GM18499 (cell line): ENCODE data around the gene SH3GL2.

ENCODE experiments used
- ATAC-seq: cut with Tn5 transposase; IDR thresholded peaks from one replicate; pipeline ENCODE4 v1.9.1; 2021; ENCODE audit warnings: moderate number of reproducible peaks; ENCODE audit not compliant: insufficient read depth, unreplicated experiment

Gene SH3GL2

DNA sequence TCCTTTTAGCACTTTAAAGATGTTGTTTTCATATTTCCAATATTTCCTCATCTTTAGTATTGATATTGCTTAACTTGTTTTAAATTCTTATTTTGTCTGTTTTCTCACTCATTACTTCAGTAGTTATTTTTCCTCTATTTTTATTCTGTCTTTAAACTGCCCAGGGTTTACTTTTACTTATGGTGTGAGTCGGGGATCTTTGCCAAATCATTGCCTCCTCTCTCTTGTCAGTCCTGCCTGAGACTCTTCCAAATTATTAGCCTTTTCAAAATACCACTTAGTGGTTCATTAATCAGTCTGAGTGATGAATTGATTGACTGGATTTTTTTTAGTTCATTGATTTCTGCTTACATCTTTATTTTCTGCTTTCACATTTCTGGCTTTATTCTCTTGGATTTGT is 72.9 kb downstream of the SH3GL2 start:
- no peak for ATAC-seq

DNA sequence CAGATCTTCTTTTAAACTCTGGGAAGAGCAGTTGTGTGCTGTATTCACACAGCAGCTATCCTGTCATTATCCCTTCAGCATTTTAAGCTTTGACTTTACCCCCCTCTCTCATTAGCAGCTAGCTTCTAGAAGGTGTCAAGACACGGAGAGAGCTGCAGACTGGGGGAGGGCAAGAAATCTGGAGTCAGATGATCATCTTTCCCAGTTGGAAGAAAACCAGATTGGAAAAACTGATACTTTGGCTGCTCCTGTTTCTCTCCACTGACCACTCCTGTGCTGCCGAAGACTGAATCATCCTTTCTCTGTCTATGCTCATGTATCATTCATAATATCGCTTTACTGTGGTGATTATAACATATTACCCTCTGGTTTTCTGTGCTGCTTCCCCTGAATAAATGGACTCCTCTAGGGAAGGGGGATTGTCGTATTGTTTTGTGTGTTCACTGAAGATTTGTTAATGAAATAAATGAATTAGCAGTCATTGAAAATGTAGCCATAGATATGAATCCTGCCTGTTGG is 75.1 kb downstream of the SH3GL2 start:
- no peak for ATAC-seq

DNA sequence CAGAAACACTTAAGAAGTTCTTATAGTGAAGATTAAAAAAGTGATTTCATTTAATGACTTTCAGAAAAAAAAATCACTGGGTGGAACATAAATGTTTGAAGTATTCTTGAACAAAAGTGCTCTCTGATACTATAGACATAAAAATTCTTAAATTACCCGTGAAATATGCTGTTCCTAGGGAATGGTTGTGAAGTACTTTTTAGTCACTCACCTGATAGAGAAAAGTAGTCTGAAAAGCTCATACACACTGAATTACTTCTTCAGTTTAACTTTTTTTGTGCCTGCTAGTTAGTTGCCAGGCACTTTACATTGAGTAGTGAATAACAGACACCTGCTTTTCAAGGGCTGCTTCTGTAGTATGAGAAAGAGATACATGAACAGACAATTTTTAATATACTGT is 78.0 kb downstream of the SH3GL2 start:
- ATAC-seq, result no peak

DNA sequence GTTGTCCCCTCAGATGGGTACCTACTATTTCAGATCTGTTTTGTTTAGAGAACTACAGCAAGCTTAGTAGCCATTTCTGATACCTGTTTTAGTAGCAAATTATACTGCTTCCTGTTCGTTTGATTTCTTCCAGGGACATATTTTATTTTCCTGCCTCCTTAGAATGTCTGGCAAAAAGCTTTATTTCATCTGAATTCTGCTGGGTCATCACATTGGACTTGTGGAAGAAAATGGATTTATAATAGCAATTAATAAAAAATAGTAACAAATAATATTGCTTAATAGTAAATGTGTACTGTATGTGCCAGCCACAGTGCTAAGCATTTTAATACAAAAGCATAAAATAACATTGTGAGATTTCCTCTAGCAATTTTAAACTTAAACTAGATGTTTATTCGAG is 79.4 kb downstream of the SH3GL2 start:
- no peak for ATAC-seq

DNA sequence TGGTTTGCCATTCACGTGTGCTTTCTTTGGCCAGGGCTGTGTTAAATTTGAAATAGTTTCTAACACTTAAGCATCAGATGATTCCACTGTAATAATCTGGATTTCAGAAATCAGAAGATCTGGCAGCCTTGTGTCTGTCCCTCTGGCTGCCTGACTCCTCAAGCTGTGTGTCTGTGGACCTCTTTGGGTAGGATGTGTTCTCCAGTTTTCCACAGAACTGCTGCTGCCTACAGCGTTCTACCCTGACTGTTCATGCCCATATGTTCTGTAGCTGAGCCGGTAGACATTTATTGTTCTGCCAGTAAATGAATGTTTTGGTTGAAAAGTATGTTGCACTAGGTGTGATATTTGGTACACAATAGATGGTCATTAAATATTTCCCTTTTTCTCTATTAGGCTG is 81.3 kb downstream of the SH3GL2 start:
- no peak for ATAC-seq

DNA sequence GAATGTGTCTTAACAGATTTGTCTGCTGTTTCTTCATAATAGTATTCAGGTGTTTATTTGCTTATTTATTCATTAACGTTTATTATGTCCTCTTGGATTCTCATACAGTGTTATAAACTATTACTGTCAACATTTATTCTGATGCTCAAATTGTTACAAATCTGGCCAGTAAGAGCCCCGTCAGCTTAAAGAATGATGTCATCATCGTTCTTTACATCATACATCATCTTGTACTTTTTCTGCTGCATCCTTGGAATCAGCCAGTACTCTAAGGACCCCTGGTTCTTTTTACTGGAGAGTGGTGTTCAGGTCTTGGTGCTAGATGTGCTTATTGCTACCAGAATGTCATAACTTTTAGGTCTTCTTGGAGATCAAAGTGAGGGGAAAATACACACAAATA is 86.6 kb downstream of the SH3GL2 start:
- ATAC-seq, result no peak

DNA sequence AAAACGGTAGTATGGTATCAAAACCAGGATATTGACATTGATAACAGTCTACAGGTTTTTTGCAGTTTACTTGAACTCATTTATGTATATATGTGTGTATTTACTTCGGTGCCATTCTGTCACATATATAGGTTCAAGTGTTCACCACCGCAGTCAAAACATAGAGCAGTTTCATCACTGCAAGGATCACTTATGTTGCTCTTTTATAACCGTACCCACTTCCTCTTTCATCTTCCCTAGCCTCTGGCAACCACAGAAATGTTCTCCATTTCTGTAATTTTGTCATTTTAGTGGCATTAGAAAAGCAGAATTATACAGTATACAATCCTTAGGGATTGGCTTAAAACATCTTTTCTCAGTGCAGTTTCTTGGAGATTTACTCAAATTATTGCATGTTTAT is 90.3 kb downstream of the SH3GL2 start:
- ATAC-seq, result no peak

DNA sequence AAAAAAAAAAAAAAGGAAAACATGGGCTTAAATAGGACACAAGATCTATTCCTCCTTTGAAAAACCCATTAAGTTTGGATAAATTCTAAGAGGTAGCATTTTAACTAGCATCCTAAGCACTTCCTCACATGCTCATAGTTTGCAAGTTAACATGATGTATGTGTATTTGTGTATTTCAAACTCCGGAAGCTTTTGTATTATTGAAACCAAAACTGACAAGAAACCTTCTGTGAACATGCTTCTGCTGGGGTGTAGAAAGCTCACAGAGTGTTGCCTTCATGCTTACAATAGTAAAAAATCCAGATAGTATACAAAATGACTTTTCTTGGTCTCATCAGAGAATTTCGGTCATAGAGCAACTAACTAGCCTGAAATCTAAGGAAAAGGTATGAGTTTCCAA is 103.8 kb downstream of the SH3GL2 start:
- no peak for ATAC-seq

DNA sequence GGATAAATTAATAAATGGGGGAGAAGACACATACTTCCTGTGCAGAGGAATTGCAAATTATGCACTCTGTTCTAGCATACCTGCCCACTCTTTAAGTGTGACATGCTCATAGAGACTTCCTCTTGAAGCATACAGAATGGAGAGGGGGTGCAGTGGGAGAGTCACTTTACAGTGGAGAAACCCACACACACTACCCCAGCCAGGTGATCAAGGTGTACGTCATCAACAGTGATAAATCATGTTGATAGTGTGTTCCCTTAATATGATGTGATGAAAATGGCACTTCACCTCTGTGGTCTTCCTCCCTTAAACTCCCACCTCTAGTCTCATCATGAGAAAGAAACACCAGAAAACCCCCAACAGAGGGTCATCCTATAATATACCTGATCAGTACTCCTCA is 110.0 kb downstream of the SH3GL2 start:
- ATAC-seq, result no peak

DNA sequence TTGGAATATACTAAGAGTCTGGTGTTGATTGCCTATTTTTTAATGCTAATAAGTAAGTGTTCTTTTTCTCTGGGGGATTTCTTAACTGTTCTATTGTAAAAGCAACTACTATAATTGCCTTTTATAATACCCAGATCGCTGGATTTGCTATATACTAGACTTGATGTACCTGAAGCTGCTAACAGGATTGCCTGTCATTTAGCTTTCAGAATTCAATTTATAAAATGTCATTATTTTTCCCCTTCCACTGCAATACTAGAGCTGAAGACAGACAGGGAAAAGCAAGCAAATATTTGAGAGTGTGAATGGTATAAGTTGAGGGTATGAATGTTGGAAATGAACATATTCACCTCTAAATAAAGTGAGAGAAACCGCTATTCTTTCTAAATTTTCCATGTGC is 115.5 kb downstream of the SH3GL2 start:
- no peak for ATAC-seq

DNA sequence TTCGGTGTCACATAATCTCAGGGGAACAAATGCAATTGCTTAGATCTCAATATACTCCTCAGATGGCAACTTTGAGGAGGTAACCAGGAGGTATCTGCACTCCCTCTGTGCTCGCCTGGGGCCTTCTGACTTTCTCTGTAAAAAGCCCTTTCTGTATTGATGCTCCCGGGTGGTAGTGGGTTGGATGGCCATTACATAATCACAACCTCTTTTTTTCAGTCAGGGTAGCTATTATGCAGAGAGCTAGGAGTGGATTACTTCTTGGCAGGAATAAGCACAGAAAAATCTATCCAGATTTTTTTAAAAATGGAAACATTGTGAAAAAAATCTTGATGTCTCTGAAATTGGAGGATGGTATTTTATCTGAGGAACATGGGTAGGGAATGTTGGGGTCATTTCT is 116.6 kb downstream of the SH3GL2 start:
- no peak for ATAC-seq

DNA sequence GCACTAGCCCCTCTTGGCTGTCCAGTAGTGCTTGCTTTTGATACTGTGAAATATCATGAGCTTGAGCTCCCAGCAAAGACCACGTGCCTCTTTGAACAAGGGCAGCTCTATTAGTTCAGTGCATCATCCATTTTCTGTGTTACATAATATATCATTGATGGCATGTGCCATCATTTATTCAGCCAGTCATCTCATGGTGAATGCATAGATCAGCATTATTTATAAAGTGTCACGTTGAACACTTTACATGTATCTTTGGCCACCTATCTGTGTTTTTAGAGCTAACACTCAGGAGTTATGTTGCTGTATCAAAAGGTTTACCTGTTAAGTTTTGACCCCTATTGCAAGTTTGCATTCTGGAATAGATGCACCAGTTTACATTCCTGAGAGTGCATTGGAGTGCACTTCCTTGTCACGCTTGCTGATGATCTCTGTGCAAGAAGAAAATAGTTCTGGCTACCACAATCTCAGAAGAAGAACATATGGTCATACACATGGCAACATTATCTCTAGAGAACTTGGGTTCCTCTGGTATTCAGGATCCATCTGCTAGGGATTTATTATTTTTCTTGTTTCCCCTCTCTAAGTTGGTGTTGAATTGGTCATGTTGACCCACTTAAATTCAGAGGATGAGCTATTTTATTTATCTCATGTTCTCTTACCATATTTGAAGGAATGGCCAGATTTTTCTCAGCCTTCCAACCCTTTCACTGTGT is 120.9 kb downstream of the SH3GL2 start:
- no peak for ATAC-seq

DNA sequence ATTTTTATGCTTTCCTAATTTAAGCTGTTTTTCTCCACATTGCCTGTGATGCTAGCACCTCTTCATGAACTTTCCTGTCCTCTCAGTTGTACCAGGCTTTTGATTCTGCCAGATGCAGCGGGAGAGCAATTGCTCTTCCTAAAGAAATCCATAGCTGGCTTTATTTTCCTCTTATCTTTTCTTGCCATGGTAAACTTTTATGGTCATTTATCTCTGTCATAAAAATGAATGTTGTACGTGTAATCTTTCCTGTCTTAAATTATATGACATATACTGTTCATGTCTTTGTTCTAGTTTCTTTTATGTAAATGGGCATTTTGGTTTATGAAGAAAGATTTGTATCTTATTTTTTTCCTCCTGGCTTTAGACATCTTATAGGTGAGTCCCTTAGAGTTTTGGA is 127.5 kb downstream of the SH3GL2 start:
- ATAC-seq, result no peak

DNA sequence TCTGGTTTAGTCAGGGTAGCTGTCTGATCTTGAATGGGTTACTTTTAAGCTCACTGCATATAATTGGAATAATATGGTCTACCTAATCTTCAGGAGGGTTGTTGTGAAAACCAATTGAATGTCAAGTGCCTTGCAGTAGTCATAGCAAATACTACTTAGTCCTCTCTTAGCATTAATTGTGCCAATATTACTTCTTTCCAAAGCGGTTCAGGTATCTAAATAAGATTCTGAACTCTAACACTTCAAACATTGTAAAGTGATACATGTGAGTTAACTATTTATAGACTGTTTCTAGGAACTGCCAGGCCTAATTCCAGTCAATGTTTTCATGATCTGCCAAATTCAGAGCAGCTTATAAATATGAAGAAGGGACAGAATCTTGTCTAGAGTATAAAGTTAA is 140.2 kb downstream of the SH3GL2 start:
- no peak for ATAC-seq

DNA sequence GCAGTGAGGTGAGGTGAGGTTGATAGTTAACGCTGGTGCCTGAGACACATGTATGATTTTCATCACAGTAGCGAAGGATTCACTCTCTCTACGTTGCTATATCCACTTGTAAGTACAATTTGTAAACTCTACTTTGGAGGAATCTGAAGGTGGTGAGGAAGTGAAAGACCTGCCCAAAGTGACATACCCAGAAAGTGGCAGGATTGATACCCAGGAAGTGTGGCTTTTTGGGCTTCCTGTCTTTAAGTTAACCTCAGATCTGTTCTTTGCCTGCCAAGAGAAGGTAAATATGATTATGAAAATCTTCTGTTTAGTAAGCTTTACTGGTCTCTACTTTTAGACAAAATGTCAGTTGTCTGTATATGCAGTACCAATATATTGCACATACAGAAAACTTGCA is 143.1 kb downstream of the SH3GL2 start:
- ATAC-seq, result no peak

DNA sequence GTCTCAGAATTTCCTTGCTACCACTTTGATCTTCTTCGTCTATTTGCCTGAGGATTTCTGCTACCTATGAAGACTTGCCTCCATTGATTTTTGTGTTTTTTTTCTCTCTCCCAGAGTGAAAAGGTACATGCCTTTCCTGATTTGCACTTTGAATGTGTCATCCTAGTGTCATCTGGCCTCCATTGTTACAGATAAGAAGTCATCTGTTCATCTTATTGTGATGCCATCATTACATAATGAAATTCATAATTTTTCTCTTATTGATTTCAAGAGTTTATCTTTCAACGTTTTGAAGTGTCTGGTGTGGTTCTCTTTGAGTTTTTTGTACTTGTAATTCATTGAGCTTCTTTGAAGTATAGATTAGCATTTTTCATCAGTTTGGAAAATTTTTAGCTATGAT is 144.8 kb downstream of the SH3GL2 start:
- no peak for ATAC-seq

DNA sequence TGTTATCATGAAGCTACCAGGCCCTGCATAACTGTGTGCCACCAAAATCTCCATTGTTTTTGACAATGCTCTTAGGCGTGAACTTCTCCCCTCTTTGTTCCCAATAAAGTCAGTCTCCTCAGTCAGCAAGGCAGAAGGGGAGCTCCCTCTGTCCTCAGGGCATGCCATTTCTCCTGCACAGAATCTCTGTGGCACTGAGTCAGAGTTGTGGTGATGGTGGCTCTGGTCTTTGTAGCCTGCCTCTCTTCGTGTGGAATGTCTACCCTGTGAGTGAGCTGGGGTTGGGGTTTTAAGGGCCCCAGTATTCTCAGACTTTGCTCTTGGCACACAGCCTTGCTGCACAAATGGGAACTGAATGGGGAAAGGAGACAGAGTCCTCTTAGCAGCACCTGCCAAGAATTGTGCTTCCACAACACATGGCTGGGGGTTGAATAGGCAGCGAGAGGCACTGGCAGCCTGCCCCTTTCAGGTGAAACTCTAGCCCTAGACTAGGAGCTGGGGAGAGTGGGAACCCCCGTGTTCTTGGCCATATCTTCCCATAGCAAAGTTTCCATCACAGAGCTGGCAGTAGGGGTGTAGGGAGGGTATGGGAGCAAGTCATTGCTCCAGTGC is 146.6 kb downstream of the SH3GL2 start:
- no peak for ATAC-seq

DNA sequence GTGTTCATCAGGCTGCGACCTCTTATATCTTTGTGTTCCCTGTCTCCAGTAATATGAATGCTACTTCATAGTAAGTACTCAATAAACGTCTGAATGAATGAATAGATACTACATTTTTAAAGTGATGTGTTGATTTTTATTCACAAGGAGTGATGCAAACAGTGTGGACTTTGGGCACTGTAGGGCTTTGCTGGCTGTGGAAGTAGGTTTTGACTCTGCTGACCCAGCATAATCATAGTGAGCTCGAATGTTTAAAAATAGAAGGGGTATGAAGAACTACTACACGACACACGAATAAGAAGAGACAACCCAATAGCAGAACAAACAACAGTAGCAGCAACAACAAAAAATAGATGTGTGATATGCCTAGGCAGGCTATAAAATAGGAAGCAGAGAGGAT is 147.4 kb downstream of the SH3GL2 start:
- ATAC-seq, result no peak

DNA sequence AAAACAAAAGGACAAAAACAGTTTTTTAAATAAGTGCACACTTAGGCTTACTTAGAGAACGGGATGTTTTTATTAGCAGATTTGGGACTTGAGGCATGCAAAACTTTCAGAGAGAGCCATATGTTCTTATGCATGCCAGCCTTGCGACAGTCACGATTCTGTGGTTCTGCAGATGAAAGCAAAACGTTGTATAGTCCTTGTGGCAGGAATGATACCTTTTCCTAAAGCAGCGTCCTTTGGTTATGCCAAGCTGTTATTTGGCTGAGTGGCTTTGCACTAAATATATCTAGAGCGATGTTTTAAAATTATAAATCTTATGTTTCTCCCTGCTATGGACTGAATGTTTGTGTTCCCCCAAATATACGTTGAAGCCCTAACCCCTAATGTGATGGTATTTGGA is 152.0 kb downstream of the SH3GL2 start:
- ATAC-seq, result no peak

DNA sequence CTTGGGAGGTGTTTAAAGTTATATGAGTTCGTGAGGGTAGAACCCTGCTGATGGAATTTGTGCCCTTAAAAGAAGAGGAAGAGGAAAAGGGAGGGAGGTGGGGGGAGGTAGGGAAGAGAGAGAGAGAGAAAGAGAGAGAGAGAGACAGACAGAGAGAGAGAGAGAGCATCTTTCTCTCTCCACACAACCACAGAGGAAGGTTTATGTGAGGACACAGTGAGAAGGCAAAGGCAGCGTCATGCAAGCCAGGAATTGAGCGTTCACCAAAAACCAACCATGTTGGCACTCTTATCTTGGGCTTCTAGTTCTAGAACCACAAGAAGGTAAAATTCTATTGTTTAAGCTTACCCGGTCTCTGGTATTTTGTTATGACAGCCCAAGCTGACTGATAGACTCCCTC is 152.4 kb downstream of the SH3GL2 start:
- ATAC-seq, result no peak

DNA sequence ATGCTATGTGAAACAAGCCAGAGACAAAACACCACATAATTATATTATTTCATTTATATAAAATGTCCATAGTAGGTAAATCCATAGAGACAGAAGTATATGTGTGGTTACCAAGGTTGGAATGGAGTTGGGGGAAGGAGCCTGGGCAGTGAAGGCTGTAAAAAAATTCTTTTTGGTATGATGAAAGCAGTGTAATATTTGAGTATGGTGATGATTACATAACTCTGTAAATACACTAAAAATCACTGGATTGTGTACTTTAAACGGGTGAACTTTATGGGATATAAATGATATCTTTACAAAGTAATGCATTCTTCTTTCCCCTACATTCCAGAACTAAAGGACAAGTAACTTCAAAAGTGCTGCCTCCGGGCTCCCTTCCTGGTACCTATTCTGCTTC is 155.8 kb downstream of the SH3GL2 start:
- no peak for ATAC-seq

DNA sequence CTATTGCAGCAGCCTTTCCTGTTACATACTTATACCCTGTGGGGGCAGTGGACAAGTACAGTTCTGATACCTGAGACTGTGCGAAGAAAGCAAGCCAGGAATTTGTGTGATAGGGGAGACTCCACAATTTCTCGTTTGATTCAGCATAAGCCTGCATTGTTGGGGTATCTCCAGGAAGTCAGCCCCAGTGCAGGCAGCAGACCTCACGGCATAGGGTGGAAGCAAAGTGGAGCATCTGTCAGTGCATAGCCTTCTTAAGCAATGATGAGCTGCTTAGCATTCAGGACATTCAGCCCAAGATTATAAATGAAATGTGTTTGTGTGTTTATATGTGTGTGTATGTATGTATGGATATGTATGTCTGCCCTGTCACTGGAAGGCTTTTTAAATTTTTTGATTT is 157.0 kb downstream of the SH3GL2 start:
- no peak for ATAC-seq
